Mucosa of gallbladder (tissue), 1 donor: Measurements from ENCODE around the gene CERS6. TPM values are rescaled to one million over a fixed set of nuclear protein-coding genes. Genes with fewer than 3 reads are reported as not detected.
"Not testable (repeated sequence)": the region's sequence is repeated elsewhere in the genome, so short reads cannot be mapped to it uniquely, and the experiment has no call there.

ENCODE experiments used
- DNase-seq: peaks from one replicate; pipeline ENCODE4 v3.0.0-alpha.2; 2020; ENCODE audit warnings: low spot score
- total RNA-seq: library from RNA; stranded (reverse); gene quantifications from one replicate; pipeline ENCODE4 v1.2.1, GENCODE V29; 2021
- donor health status: DM: no; HTN: no; CAD: no.

The CERS6 gene
- total RNA-seq, 1 donor from 2014 or later, result 22.4 TPM

DNA sequence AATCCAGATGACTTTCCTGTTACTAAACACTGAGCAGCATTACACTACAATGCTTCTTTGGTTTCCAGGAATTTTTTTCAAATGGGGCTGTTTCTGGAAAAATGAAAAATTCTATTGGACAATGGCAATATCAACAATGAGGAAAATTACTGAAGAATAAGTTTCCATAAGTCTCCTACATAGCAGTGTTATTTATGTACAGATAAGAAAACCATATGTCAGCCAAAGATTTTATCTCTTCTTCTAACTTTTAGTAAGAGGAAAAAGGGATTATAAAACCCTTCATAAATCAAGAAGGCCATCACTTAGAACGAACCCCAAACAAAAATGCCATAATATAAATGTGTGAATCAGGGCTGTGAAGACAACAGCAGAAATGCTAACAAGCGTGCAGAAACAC lies 314.7 kb downstream of the CERS6 start:
- no peak for DNase-seq

DNA sequence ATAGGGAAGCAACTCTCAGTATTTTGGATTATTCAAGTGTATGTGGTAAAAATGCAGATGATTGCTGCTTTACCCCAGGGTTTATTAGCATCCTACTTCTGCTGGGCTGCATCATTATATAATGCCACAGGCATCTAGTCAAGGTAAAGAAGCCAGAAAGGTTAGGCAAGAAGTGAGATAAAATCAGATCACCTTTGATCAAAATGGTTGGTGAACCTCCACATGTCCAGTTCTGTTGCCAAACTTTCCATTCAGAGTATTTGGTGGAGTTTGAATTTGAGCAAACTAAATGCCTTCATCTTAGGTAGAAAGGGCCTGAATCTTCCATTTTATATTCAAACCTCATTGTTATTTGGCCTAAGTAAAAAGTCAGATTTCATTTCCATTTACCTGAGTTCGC lies 316.6 kb downstream of the CERS6 start:
- no peak for DNase-seq

GRCh38 chr2:168773128-168773527 lies 317.1 kb downstream of the CERS6 start:
- DNase-seq, result no peak

- DNase-seq, result peak; percentile 59
These were observed 317.8 kb downstream of the CERS6 start for GRCh38 chr2:168773719-168774521.

DNA sequence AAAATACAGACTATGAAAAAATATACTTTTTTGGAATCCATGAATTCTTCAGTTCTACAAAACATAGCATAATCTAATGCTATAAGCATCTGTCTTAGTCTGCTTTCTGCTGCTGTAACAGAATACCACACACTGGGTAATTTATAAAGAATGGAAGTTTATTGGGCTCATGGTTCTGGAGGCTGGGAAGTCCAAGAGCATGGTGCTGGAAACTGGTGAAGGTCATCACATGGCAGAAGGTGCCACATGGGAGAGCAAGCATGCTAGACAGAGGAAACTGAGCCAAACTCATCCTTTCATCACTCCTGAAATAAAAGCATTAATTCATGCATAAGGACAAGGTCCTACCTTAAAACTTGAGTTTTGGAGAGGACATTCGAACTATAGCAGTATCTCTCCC lies 319.8 kb downstream of the CERS6 start:
- no peak for DNase-seq

DNA sequence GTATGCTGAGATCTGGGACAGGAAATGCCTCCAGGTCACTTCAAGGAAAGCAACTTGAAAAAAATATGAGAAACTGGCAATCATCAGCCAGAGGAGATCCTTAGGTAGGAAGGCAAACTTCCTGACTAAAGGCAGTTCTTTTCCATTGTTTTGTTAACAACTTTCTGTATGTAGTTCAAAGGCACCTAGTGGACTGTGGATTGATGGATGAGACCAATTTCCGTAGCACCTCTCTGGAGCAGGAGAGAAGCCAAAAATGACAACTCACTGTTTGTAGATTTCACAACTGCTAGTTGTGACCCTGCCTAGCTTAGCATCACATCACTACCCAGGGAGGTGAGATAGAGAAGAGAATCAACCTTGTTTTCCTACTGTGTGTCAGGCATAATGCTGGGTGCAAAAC lies 324.6 kb downstream of the CERS6 start:
- no peak for DNase-seq

- no peak for DNase-seq
These were observed 325.2 kb downstream of the CERS6 start for GRCh38 chr2:168781191-168781817.

DNA sequence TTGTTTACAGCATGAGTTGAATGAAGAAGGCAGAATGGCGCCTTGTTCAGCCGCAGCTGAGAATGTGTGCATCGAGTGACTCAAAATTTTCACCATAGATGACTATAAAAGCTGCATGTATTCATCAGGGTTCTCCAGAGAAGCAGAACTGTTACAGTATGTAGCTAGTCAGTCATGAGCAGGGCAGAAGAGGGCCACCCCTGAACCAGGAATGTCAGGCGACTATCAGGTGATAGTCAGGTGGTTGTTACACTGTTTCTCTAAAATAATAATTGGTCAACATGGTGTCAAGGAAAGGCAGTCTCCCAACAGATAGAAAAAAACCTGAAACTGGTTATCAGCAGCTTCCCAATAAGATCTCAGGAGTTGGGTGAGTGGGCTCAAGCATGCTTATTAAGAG lies 326.2 kb downstream of the CERS6 start:
- DNase-seq, result no peak

- DNase-seq, result no peak
These were observed 328.9 kb downstream of the CERS6 start for GRCh38 chr2:168784993-168785392.

- DNase-seq, result no peak
These were observed 331.2 kb downstream of the CERS6 start for GRCh38 chr2:168787098-168787781.

DNA sequence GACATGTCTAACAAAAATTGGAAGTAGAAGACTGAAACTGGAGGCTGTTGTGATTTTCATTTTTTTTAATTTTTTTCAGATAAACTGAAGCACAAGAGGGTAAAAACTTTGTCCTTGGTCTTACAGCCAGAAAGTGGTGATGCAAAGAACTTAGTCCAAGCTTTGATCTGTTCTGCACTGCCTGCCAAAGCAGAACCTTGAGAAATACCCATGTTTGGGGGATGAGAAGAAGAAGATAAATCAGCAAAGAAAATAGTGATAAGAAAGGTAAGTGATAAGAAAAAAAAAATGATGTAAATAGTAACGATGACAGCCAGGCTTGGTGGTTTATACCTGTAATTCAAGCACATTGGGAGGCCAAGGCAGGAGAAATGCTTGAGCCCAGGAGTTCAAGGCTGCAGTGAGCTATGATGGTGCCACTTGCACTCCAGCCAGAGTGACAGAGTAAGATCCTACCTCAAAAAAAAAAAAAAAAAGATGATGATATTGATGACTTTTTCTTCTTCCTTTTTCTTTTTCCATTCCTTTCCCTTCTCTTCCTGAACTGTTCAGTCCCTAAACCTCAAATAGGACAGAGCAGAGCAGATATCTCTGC lies 331.8 kb downstream of the CERS6 start:
- no peak for DNase-seq

GRCh38 chr2:168789776-168790175 lies 333.7 kb downstream of the CERS6 start:
- DNase-seq, result no peak

- no peak for DNase-seq
These were observed 334.3 kb downstream of the CERS6 start for GRCh38 chr2:168790226-168790902.

- not testable (repeated sequence) for DNase-seq
These were observed 335.1 kb downstream of the CERS6 start for GRCh38 chr2:168791140-168791539.

- no peak for DNase-seq
These were observed 337.5 kb downstream of the CERS6 start for GRCh38 chr2:168793596-168793995.

DNA sequence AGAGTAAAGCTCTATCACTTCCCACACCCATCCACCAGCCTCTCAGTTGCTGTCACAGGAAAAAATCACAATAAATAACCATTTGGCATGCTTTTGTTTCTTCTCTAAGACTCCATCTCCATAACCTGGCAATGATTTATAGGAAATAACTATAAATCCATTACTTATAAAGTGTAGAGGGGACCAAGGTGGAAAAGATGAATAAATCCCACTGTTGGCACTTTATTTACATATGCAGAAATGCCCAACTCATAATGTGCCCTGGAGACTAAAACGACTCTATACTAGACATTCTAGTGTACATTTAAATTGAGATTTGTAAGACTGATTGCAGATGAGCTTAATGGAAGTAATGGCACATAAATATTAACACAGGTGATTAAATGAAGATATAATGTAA lies 338.9 kb downstream of the CERS6 start:
- no peak for DNase-seq

GRCh38 chr2:168796090-168796577 lies 340.1 kb downstream of the CERS6 start:
- DNase-seq, result no peak

GRCh38 chr2:168796583-168797285 lies 340.7 kb downstream of the CERS6 start:
- no peak for DNase-seq

DNA sequence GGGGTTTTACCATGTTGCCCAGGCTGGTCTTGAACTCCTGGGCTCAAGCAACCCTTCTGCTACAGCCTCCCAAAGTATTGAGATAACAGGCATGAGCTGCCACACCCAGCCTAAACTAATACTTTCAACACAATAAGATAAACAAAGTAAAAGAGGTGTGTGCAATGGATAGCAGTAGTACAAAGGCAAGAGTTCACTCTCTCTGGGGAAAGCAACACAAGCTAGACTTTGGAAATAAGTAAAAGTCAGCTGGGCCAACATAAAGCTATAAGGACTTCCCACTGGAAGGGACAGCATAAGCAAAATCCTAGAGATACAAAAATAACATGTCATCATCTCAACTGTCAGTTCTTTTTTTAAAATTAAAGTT lies 341.2 kb downstream of the CERS6 start:
- DNase-seq, result no peak

GRCh38 chr2:168798076-168798887 lies 342.2 kb downstream of the CERS6 start:
- DNase-seq, result no peak
